GM12878 (cell line): Measurements from ENCODE around the gene PPP1R7. TPM values are rescaled to one million over a fixed set of nuclear protein-coding genes. Genes with fewer than 3 reads are reported as not detected.

ENCODE experiments used
- ESRRA ChIP-seq: IDR thresholded peaks from 2 replicates; pipeline ENCODE4 v1.6.1; 2012; ENCODE audit warnings: mild to moderate bottlenecking, low read length, improper control_type of control experiment
- FOXK2 ChIP-seq: fragments of 450-650 bp; IDR thresholded peaks from 2 replicates; pipeline ENCODE4 v1.6.1; 2017; ENCODE audit warnings: mild to moderate bottlenecking, moderate library complexity
- JUND ChIP-seq: IDR thresholded peaks from 2 replicates; pipeline ENCODE4 v1.6.1; 2012; ENCODE audit warnings: low read depth, mild to moderate bottlenecking, low read length, improper control_type of control experiment, moderate library complexity
- KAT2A ChIP-seq: conservative IDR thresholded peaks from 2 replicates; pipeline ENCODE4 v1.6.1; 2011; ENCODE audit warnings: low read depth, low read length; ENCODE audit not compliant: control insufficient read depth
- MAX ChIP-seq: IDR thresholded peaks from 2 replicates; pipeline ENCODE4 v1.6.1; 2012; ENCODE audit warnings: low read depth, low read length, improper control_type of control experiment
- MTA2 ChIP-seq: fragments of 450-650 bp; IDR thresholded peaks from 2 replicates; pipeline ENCODE4 v1.6.1; 2016; ENCODE audit warnings: low read depth, mild to moderate bottlenecking, moderate library complexity
- MTA3 ChIP-seq: IDR thresholded peaks from 2 replicates; pipeline ENCODE4 v1.6.1; 2012; ENCODE audit warnings: low read length, inconsistent platforms, borderline replicate concordance
- MYB ChIP-seq: fragments of 150-350 bp; IDR thresholded peaks from 2 replicates; pipeline ENCODE4 v1.6.1; 2014; ENCODE audit warnings: mild to moderate bottlenecking, low read depth, low read length, borderline replicate concordance
- NFYB ChIP-seq: IDR thresholded peaks from 2 replicates; pipeline ENCODE4 v1.6.1; 2011; ENCODE audit warnings: low read depth, mild to moderate bottlenecking, low read length, improper control_type of control experiment, moderate library complexity; ENCODE audit not compliant: insufficient read depth
- NR2C1 ChIP-seq: fragments of 450-650 bp; IDR thresholded peaks from 2 replicates; pipeline ENCODE4 v1.6.1; 2017; ENCODE audit warnings: antibody characterized with exemption, mild to moderate bottlenecking, moderate library complexity
- NRF1 ChIP-seq: conservative IDR thresholded peaks from 2 replicates; pipeline ENCODE4 v1.6.1; 2011; ENCODE audit warnings: mild to moderate bottlenecking, low read depth, low read length, improper control_type of control experiment
- PAX8 ChIP-seq: fragments of 450-650 bp; IDR thresholded peaks from 2 replicates; pipeline ENCODE4 v1.6.1; 2017; ENCODE audit warnings: mild to moderate bottlenecking, moderate library complexity
- PRDM15 ChIP-seq: fragments of 450-650 bp; formaldehyde crosslinking; IDR thresholded peaks from 2 replicates; pipeline ENCODE4 v1.4.0; 2020; ENCODE audit warnings: mild to moderate bottlenecking, moderate library complexity
- SP1 ChIP-seq: IDR thresholded peaks from one replicate; pipeline ENCODE4 v1.6.1; 2011; ENCODE audit warnings: low read depth, low read length
- SREBF1 ChIP-seq: IDR thresholded peaks from 2 replicates; pipeline ENCODE4 v1.6.1; 2012; ENCODE audit warnings: mild to moderate bottlenecking, low read length
- TBL1XR1 ChIP-seq: IDR thresholded peaks from 2 replicates; pipeline ENCODE4 v1.6.1; 2012; ENCODE audit warnings: low read depth, low read length, improper control_type of control experiment
- polyA plus RNA-seq, 11 experiments: library from polyadenylated mRNA; depleted of rRNA in 4 of 11; unstranded in 6 of 11; stranded (reverse) in 5 of 11; fragments of >200 nt; fragmentation: Nextera tagmentation in 4 of 11; fragmentation: Illumina TruSeq in 1 of 11; extraction: Ambion mirVana in 4 of 11; extraction: Trizol in 1 of 11; gene quantifications; 1 replicate in 1 of 11; 2 replicates in 10 of 11; pipeline versions ENCODE4 v1.2.1 to v1.2.3, GENCODE V29; 2011 to 2016; ENCODE audit warnings: inconsistent platforms in 2 of 11, missing spikeins in 2 of 11, low read depth in 1 of 11
- total RNA-seq, 4 experiments: library from RNA; depleted of rRNA in 3 of 4; stranded (reverse); fragments of >200 nt in 3 of 4; fragmentation: Illumina TruSeq in 1 of 4; extraction: Trizol in 1 of 4; gene quantifications; 2 replicates each; pipeline versions ENCODE4 v1.2.1 to v1.2.3, GENCODE V29; 2013 to 2021
- TF ChIP-seq, protein P1 (sequence below): fragments of 450-650 bp; IDR thresholded peaks from 2 replicates; pipeline ENCODE4 v1.6.1; 2017; ENCODE audit warnings: low read depth, mild to moderate bottlenecking, moderate library complexity
- TF ChIP-seq, protein P2 (sequence below): fragments of 450-650 bp; formaldehyde crosslinking; IDR thresholded peaks from 2 replicates; pipeline ENCODE4 v1.4.0; 2022; ENCODE audit warnings: mild to moderate bottlenecking, moderate library complexity
- TF ChIP-seq, protein P3 (sequence below): IDR thresholded peaks from 2 replicates; pipeline ENCODE4 v1.6.1; 2012; ENCODE audit warnings: low read depth, low read length, improper control_type of control experiment

The PPP1R7 gene
- total and polyA plus RNA-seq, 10 of the 15 experiments (the other 5 are each of a cell fraction or from before 2014, with no cell fraction given) = 78.5 to 174 (median 93.7) TPM

- TF ChIP-seq MTA2 (no peak), FOXK2 (no peak), KAT2A (no peak), ESRRA (no peak), SP1 (peak; percentile 96), SREBF1 (no peak), PRDM15 (no peak), MTA3 (no peak), NRF1 (no peak), NR2C1 (no peak), JUND (no peak), MYB (no peak), NFYB (peak; percentile 93), PAX8 (no peak), MAX (peak; percentile 14; the same call in 1 of the 2 replicates), TBL1XR1 (no peak)
- TF ChIP-seq, protein P1, sequence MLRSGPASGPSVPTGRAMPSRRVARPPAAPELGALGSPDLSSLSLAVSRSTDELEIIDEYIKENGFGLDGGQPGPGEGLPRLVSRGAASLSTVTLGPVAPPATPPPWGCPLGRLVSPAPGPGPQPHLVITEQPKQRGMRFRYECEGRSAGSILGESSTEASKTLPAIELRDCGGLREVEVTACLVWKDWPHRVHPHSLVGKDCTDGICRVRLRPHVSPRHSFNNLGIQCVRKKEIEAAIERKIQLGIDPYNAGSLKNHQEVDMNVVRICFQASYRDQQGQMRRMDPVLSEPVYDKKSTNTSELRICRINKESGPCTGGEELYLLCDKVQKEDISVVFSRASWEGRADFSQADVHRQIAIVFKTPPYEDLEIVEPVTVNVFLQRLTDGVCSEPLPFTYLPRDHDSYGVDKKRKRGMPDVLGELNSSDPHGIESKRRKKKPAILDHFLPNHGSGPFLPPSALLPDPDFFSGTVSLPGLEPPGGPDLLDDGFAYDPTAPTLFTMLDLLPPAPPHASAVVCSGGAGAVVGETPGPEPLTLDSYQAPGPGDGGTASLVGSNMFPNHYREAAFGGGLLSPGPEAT = no peak
- TF ChIP-seq, protein P2, sequence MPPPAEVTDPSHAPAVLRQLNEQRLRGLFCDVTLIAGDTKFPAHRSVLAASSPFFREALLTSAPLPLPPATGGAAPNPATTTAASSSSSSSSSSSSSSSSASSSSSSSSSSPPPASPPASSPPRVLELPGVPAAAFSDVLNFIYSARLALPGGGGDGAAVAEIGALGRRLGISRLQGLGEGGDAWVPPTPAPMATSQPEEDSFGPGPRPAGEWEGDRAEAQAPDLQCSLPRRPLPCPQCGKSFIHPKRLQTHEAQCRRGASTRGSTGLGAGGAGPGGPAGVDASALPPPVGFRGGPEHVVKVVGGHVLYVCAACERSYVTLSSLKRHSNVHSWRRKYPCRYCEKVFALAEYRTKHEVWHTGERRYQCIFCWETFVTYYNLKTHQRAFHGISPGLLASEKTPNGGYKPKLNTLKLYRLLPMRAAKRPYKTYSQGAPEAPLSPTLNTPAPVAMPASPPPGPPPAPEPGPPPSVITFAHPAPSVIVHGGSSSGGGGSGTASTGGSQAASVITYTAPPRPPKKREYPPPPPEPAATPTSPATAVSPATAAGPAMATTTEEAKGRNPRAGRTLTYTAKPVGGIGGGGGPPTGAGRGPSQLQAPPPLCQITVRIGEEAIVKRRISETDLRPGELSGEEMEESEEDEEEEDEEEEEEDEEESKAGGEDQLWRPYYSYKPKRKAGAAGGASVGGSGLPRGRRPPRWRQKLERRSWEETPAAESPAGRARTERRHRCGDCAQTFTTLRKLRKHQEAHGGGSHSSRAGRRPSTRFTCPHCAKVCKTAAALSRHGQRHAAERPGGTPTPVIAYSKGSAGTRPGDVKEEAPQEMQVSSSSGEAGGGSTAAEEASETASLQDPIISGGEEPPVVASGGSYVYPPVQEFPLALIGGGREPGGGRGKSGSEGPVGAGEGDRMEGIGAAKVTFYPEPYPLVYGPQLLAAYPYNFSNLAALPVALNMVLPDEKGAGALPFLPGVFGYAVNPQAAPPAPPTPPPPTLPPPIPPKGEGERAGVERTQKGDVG (CRISPR knock-in tag) = no peak
- TF ChIP-seq, protein P3, sequence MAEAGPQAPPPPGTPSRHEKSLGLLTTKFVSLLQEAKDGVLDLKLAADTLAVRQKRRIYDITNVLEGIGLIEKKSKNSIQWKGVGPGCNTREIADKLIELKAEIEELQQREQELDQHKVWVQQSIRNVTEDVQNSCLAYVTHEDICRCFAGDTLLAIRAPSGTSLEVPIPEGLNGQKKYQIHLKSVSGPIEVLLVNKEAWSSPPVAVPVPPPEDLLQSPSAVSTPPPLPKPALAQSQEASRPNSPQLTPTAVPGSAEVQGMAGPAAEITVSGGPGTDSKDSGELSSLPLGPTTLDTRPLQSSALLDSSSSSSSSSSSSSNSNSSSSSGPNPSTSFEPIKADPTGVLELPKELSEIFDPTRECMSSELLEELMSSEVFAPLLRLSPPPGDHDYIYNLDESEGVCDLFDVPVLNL = peak; percentile 56; the same call in 1 of the 2 replicates
Observed at GRCh38 chr2:241148891-241149674, 1.2 kb upstream of the PPP1R7 start, which contains the start of gene PASK (continued).
